ENCODE measurements around the gene UNC80. TPM values are rescaled to one million over a fixed set of nuclear protein-coding genes. Genes with fewer than 3 reads are reported as not detected.

Gene UNC80
- polyA plus RNA-seq (2013): 0.04 TPM

DNA sequence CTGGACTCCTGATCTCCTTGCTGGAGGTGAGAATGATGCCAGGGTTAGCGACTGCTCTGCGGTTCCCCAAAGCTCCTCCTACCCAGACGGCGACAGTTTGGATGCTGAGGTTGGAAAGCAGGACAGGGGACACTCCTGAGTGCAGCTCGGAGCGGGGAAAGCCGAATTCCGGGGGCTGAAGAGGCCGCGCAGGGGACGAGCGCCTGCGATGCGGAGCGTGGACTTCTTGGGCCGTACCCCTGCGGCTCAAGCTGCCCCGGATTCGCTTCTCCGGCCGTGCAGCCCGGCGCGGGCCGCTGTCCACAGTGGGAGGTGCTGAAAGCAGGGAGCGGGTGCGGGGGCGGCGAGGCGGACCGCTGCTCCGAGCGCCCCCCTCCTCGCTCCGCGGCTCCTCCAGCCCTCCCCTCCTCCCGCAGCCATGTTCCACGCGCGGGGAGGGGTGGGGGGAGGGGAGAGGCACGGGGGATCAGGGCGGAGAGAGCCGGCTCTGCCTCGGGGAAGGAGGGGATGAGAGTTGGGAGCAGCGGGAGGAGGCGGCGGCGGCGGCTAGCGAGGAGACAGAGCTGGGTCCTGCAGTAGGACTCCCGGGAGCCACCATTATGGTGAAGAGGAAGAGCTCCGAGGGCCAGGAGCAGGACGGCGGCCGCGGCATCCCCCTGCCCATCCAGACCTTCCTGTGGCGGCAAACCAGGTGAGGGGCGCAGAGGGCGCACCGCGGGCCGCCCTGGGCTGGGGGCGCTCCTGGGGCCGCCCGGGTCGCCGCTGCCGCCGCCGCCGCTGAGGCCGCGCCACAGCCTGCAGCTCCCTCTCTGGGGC is at the start of gene UNC80:
TSS of gene UNC80 (plus strand) at position 359 of the 816 bp plus-strand sequence. CDS start at position 600, 241 bp downstream.
- H3K27ac ChIP-seq (ENCODE audit: insufficient read depth in 1 of 2, low read depth in 1 of 2, low read length in 2 of 2, poor library complexity in 1 of 2, severe bottlenecking in 2 of 2): no peak within 1 kb of the TSS
- 3% methylated on average over 32 of the region's 73 CpGs for WGBS (ENCODE audit: insufficient coverage)
- peak within 1 kb of the TSS in 2 of 7 experiments; percentile 43 to 52 for H3K4me3 ChIP-seq (ENCODE audit: control insufficient read depth in 1 of 7, extremely low read depth in 1 of 7, insufficient read depth in 4 of 7, low read depth in 2 of 7, low read length in 6 of 7)
- no peaks in the 10 kb centered on the region for H3K9me3 ChIP-seq (ENCODE audit: control extremely low read depth in 1 of 5, control insufficient read depth in 4 of 5, insufficient read depth in 2 of 5, low read depth in 1 of 5, low read length in 4 of 5)
- POLR2A ChIA-PET: no interaction called here
- H3K27me3 ChIP-seq (replicated peaks in 2 of 5; ENCODE audit: control insufficient read depth in 4 of 5, insufficient read depth in 5 of 5, low read length in 4 of 5): peaks cover 6 to 40% (median 17%) of the 10 kb centered on the region in 5 experiments
- H3K4me1 ChIP-seq (ENCODE audit: control extremely low read depth in 1 of 4, control insufficient read depth in 4 of 4, insufficient read depth in 4 of 4, low read length in 3 of 4): peaks cover 0 to 6% (median 1%) of the 10 kb centered on the region in 4 experiments
- DNase-seq: peak; percentile 38 to 77 (median 67)
- CTCF ChIA-PET: no interaction called here
- no peaks in the 10 kb centered on the region for H3K36me3 ChIP-seq (ENCODE audit: control insufficient read depth in 4 of 4, insufficient read depth in 4 of 4, low read length in 3 of 4)

DNA sequence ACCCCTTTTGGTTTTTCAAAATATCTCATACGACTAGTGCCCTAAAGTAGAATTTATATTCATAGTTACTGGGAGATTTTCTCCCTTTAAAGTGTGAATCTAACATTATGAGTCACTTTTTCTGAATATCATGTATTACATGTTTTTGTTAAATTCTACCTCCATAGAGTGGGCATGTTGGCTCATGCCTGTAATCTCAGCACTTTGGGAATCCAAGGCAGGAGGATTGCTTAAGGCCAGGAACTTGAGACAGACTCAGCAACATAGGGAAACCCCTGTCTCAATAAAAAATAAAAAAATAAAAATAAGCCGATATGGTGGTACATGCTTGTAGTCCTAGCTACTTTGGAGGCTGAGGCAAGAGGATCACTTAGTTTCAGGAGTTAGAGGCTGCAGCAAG is 45.3 kb upstream of the UNC80 start:
- H3K27me3 ChIP-seq (replicated peaks in 2 of 5; ENCODE audit: control insufficient read depth in 4 of 5, insufficient read depth in 5 of 5, low read length in 4 of 5): no peaks in the 10 kb centered on the region
- DNase-seq: no peak
- WGBS (ENCODE audit: insufficient coverage): no CpG with 5 or more reads among the region's 2 CpGs
- ChIA-PET POLR2A (no interaction called here), CTCF (no interaction called here)
- H3K4me3 ChIP-seq (ENCODE audit: control insufficient read depth in 1 of 7, extremely low read depth in 1 of 7, insufficient read depth in 4 of 7, low read depth in 2 of 7, low read length in 6 of 7): no peak overlapping the region
- no peaks in the 10 kb centered on the region for H3K9me3 ChIP-seq (ENCODE audit: control extremely low read depth in 1 of 5, control insufficient read depth in 4 of 5, insufficient read depth in 2 of 5, low read depth in 1 of 5, low read length in 4 of 5)
- H3K27ac ChIP-seq (ENCODE audit: insufficient read depth in 1 of 2, low read depth in 1 of 2, low read length in 2 of 2, poor library complexity in 1 of 2, severe bottlenecking in 2 of 2): no peak overlapping the region
- H3K36me3 ChIP-seq (ENCODE audit: control insufficient read depth in 4 of 4, insufficient read depth in 4 of 4, low read length in 3 of 4): no peaks in the 10 kb centered on the region
- no peaks in the 10 kb centered on the region for H3K4me1 ChIP-seq (ENCODE audit: control extremely low read depth in 1 of 4, control insufficient read depth in 4 of 4, insufficient read depth in 4 of 4, low read length in 3 of 4)

GRCh38 chr2:209727077-209727476 is 44.6 kb upstream of the UNC80 start:
- POLR2A ChIA-PET: no interaction called here
- no peaks in the 10 kb centered on the region for H3K4me1 ChIP-seq (ENCODE audit: control extremely low read depth in 1 of 4, control insufficient read depth in 4 of 4, insufficient read depth in 4 of 4, low read length in 3 of 4)
- DNase-seq: no peak
- CTCF ChIA-PET: no interaction called here
- H3K9me3 ChIP-seq (ENCODE audit: control extremely low read depth in 1 of 5, control insufficient read depth in 4 of 5, insufficient read depth in 2 of 5, low read depth in 1 of 5, low read length in 4 of 5): no peaks in the 10 kb centered on the region
- no peaks in the 10 kb centered on the region for H3K36me3 ChIP-seq (ENCODE audit: control insufficient read depth in 4 of 4, insufficient read depth in 4 of 4, low read length in 3 of 4)
- 100% methylated on average over 1 of the region's 2 CpGs for WGBS (ENCODE audit: insufficient coverage)
- no peak overlapping the region for H3K27ac ChIP-seq (ENCODE audit: insufficient read depth in 1 of 2, low read depth in 1 of 2, low read length in 2 of 2, poor library complexity in 1 of 2, severe bottlenecking in 2 of 2)
- H3K4me3 ChIP-seq (ENCODE audit: control insufficient read depth in 1 of 7, extremely low read depth in 1 of 7, insufficient read depth in 4 of 7, low read depth in 2 of 7, low read length in 6 of 7): no peak overlapping the region
- no peaks in the 10 kb centered on the region for H3K27me3 ChIP-seq (replicated peaks in 2 of 5; ENCODE audit: control insufficient read depth in 4 of 5, insufficient read depth in 5 of 5, low read length in 4 of 5)

DNA sequence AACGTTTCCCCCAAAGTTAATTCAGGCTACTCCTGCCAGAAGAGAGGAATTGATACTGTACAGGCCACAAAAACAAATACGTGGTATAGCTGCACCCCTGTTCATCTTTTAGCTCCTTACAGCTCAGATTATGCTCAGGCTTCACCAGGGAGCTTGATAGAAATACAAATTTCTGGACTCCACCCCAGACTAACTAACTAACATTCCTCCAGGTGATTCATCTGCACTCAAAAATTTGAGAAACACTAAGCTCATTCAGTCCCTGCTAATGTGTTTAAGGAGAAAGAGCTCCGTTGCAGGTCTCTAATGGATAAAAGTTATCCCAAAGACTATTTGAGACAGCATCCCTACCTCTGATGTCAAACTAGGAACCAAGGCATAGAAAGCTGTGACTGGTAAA is 36.8 kb upstream of the UNC80 start:
- H3K9me3 ChIP-seq (ENCODE audit: control extremely low read depth in 1 of 5, control insufficient read depth in 4 of 5, insufficient read depth in 2 of 5, low read depth in 1 of 5, low read length in 4 of 5): no peaks in the 10 kb centered on the region
- POLR2A ChIA-PET: no interaction called here
- no peaks in the 10 kb centered on the region for H3K27me3 ChIP-seq (replicated peaks in 2 of 5; ENCODE audit: control insufficient read depth in 4 of 5, insufficient read depth in 5 of 5, low read length in 4 of 5)
- no peaks in the 10 kb centered on the region for H3K36me3 ChIP-seq (ENCODE audit: control insufficient read depth in 4 of 4, insufficient read depth in 4 of 4, low read length in 3 of 4)
- H3K4me1 ChIP-seq (ENCODE audit: control extremely low read depth in 1 of 4, control insufficient read depth in 4 of 4, insufficient read depth in 4 of 4, low read length in 3 of 4): no peaks in the 10 kb centered on the region
- no peak for DNase-seq
- CTCF ChIA-PET: no interaction called here
- 90% methylated on average over 2 of the region's 3 CpGs for WGBS (ENCODE audit: insufficient coverage)
- H3K4me3 ChIP-seq (ENCODE audit: control insufficient read depth in 1 of 7, extremely low read depth in 1 of 7, insufficient read depth in 4 of 7, low read depth in 2 of 7, low read length in 6 of 7): no peak overlapping the region
- H3K27ac ChIP-seq (ENCODE audit: insufficient read depth in 1 of 2, low read depth in 1 of 2, low read length in 2 of 2, poor library complexity in 1 of 2, severe bottlenecking in 2 of 2): no peak overlapping the region

DNA sequence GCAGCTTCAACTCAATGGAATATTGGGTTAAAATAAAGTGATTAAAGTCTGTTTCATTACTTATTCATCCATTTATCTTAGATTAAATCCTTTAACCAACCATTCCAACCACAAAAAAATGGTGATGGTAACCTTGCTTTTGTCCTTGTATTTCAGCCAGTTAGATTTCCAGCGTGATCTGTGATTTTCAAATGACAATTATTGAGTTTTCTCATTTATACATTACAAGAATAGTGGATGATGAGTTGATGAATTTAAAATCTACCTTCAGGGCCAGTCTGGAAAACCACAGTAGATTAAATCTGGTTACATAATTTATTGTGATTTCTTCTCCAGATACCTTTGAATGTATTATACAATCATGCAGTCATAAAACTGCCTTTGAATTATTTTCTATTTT is 29.7 kb upstream of the UNC80 start:
- POLR2A ChIA-PET: no interaction called here
- WGBS (ENCODE audit: insufficient coverage): no CpG with 5 or more reads among the region's 1 CpG
- Histone ChIP-seq H3K4me1 (ENCODE audit: control extremely low read depth in 1 of 4, control insufficient read depth in 4 of 4, insufficient read depth in 4 of 4, low read length in 3 of 4) (no peaks in the 10 kb centered on the region), H3K9me3 (ENCODE audit: control extremely low read depth in 1 of 5, control insufficient read depth in 4 of 5, insufficient read depth in 2 of 5, low read depth in 1 of 5, low read length in 4 of 5) (no peaks in the 10 kb centered on the region), H3K27me3 (replicated peaks in 2 of 5; ENCODE audit: control insufficient read depth in 4 of 5, insufficient read depth in 5 of 5, low read length in 4 of 5) (no peaks in the 10 kb centered on the region), H3K4me3 (ENCODE audit: control insufficient read depth in 1 of 7, extremely low read depth in 1 of 7, insufficient read depth in 4 of 7, low read depth in 2 of 7, low read length in 6 of 7) (no peak overlapping the region), H3K36me3 (ENCODE audit: control insufficient read depth in 4 of 4, insufficient read depth in 4 of 4, low read length in 3 of 4) (no peaks in the 10 kb centered on the region), H3K27ac (ENCODE audit: insufficient read depth in 1 of 2, low read depth in 1 of 2, low read length in 2 of 2, poor library complexity in 1 of 2, severe bottlenecking in 2 of 2) (no peak overlapping the region)
- CTCF ChIA-PET: no interaction called here
- no peak for DNase-seq

DNA sequence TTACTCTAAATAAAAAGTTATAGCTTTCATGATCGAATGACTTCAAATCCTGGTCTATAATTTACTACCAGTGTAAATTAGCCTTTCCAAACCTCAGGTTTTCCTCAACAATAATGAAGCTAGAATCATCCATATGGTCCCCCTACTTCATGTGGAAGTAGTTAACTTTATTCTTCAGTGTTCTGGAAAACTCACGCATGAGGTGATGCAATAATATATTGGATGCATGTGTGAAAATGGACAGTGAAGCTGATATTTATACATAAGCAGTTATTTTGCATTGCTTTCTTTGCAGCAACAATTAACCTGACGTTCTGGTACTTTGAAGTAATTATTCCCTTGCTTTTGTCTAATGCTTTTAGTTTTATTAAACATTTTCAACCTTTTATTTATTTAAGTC is 18.6 kb upstream of the UNC80 start:
- POLR2A ChIA-PET: no interaction called here
- Histone ChIP-seq H3K4me3 (ENCODE audit: control insufficient read depth in 1 of 7, extremely low read depth in 1 of 7, insufficient read depth in 4 of 7, low read depth in 2 of 7, low read length in 6 of 7) (no peak overlapping the region), H3K4me1 (ENCODE audit: control extremely low read depth in 1 of 4, control insufficient read depth in 4 of 4, insufficient read depth in 4 of 4, low read length in 3 of 4) (no peaks in the 10 kb centered on the region), H3K27me3 (replicated peaks in 2 of 5; ENCODE audit: control insufficient read depth in 4 of 5, insufficient read depth in 5 of 5, low read length in 4 of 5) (no peaks in the 10 kb centered on the region), H3K36me3 (ENCODE audit: control insufficient read depth in 4 of 4, insufficient read depth in 4 of 4, low read length in 3 of 4) (no peaks in the 10 kb centered on the region), H3K9me3 (ENCODE audit: control extremely low read depth in 1 of 5, control insufficient read depth in 4 of 5, insufficient read depth in 2 of 5, low read depth in 1 of 5, low read length in 4 of 5) (no peaks in the 10 kb centered on the region), H3K27ac (ENCODE audit: insufficient read depth in 1 of 2, low read depth in 1 of 2, low read length in 2 of 2, poor library complexity in 1 of 2, severe bottlenecking in 2 of 2) (no peak overlapping the region)
- CTCF ChIA-PET: no interaction called here
- DNase-seq: no peak
- WGBS (ENCODE audit: insufficient coverage): no CpG with 5 or more reads among the region's 3 CpGs

- Histone ChIP-seq H3K4me3 (ENCODE audit: control insufficient read depth in 1 of 7, extremely low read depth in 1 of 7, insufficient read depth in 4 of 7, low read depth in 2 of 7, low read length in 6 of 7) (no peak overlapping the region), H3K27ac (ENCODE audit: insufficient read depth in 1 of 2, low read depth in 1 of 2, low read length in 2 of 2, poor library complexity in 1 of 2, severe bottlenecking in 2 of 2) (no peak overlapping the region), H3K36me3 (ENCODE audit: control insufficient read depth in 4 of 4, insufficient read depth in 4 of 4, low read length in 3 of 4) (no peaks in the 10 kb centered on the region), H3K9me3 (ENCODE audit: control extremely low read depth in 1 of 5, control insufficient read depth in 4 of 5, insufficient read depth in 2 of 5, low read depth in 1 of 5, low read length in 4 of 5) (no peaks in the 10 kb centered on the region), H3K4me1 (ENCODE audit: control extremely low read depth in 1 of 4, control insufficient read depth in 4 of 4, insufficient read depth in 4 of 4, low read length in 3 of 4) (no peaks in the 10 kb centered on the region), H3K27me3 (replicated peaks in 2 of 5; ENCODE audit: control insufficient read depth in 4 of 5, insufficient read depth in 5 of 5, low read length in 4 of 5) (no peaks in the 10 kb centered on the region)
- ChIA-PET POLR2A (no interaction called here), CTCF (interaction anchor here (0.9 kb wide), 1 partner anchor 32 kb away, joined by 3 read pairs; no protein-coding TSS in a partner anchor)
- DNase-seq: no peak
Observed at GRCh38 chr2:209757163-209757562, 14.5 kb upstream of the UNC80 start.

Measured in common myeloid progenitor, CD34-positive (primary cell).